Activated CD4-positive, alpha-beta T cell treated with anti-CD3 and anti-CD28 coated beads for 36 hours (primary cell): ENCODE results near the gene FLII. TPM values are rescaled to one million over a fixed set of nuclear protein-coding genes. Genes with fewer than 3 reads are reported as not detected.

Experiments used
- ATAC-seq: fragments of 200-7000 bp; cut with Tn5 transposase; one replicate; pipeline ENCODE4 v1.10.0; 2021; ENCODE audit warnings: mild to moderate bottlenecking, moderate library complexity
- CTCF ChIA-PET: fragments of 350-600 bp; sonication (Branson Sonifier 250); formaldehyde crosslinking; loops from one replicate; lab custom pipeline; 2021; ENCODE audit warnings: antibody characterized with exemption; lab: Charles Lee
- POLR2A ChIA-PET: fragments of 350-600 bp; sonication (Branson Sonifier 250); formaldehyde crosslinking; loops from one replicate; lab custom pipeline; 2021; ENCODE audit warnings: antibody characterized with exemption, inconsistent platforms; lab: Charles Lee
- DNase-seq: peaks from one replicate; pipeline ENCODE4 v3.0.0-alpha.2; 2020
- H3K27ac Mint-ChIP-seq: one replicate; pipeline ENCODE4 v1.8.0; 2021; ENCODE audit warnings: mixed read lengths
- H3K27me3 Mint-ChIP-seq: one replicate; pipeline ENCODE4 v1.8.0; 2021; ENCODE audit warnings: mixed read lengths
- H3K36me3 Mint-ChIP-seq: one replicate; pipeline ENCODE4 v1.8.0; 2021; ENCODE audit warnings: low read depth, mixed read lengths
- H3K4me1 Mint-ChIP-seq: one replicate; pipeline ENCODE4 v1.8.0; 2021; ENCODE audit warnings: mixed read lengths
- H3K4me3 Mint-ChIP-seq: one replicate; pipeline ENCODE4 v1.8.0; 2021; ENCODE audit warnings: mild to moderate bottlenecking, moderate library complexity, mixed read lengths
- H3K9me3 Mint-ChIP-seq: one replicate; pipeline ENCODE4 v1.8.0; 2021; ENCODE audit warnings: low read depth, mixed read lengths
- intact Hi-C, 2 experiments: fragments of 100-400 bp; cut with DNase I in 1 of 2; cut with micrococcal nuclease in 1 of 2; formaldehyde crosslinking; loops; one replicate each; pipeline versions ENCODE4 v1.14.2 to v1.15.1; 2022 to 2024; cut with DNase I, micrococcal nuclease
- total RNA-seq, 2 experiments: library from RNA; stranded (reverse); gene quantifications; one replicate each; pipeline ENCODE4 v1.2.3, GENCODE V29; 2021

The FLII gene
- total RNA-seq, 2 experiments from 2014 or later = 282 to 364 TPM

DNA sequence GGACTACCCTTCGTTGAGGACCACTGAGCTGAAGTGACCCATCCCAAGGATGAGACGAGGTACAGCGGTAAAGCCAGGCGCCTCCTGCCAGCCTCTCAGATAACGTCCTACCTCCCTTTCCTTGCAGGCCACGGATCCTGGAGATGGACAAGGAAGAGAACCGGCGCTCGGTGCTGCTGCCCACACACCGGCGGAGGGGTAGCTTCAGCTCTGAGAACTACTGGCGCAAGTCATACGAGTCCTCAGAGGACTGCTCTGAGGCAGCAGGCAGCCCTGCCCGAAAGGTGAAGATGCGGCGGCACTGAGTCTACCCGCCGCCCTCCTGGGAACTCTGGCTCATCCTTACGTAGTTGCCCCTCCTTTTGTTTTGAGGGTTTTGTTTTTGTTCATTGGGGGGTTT is 50.4 kb downstream of the FLII start:
- no peak for ATAC-seq
- no peaks in the 10 kb centered on the region for H3K9me3 Mint-ChIP-seq
- no peak overlapping the region for H3K4me3 Mint-ChIP-seq
- ChIA-PET POLR2A (interaction anchor here (0.7 kb wide), 1 partner anchor 71 kb away, joined by 5 read pairs; no protein-coding TSS in a partner anchor), CTCF (interaction anchor here (1.6 kb wide), 1 partner anchor 10 kb away, joined by 5 read pairs; no protein-coding TSS in a partner anchor)
- no peak for DNase-seq
- no peaks in the 10 kb centered on the region for H3K27me3 Mint-ChIP-seq
- H3K36me3 Mint-ChIP-seq = peaks cover 19% of the 10 kb centered on the region
- intact Hi-C loops = no loop called here
- no peak overlapping the region for H3K27ac Mint-ChIP-seq
- H3K4me1 Mint-ChIP-seq = no peaks in the 10 kb centered on the region

DNA sequence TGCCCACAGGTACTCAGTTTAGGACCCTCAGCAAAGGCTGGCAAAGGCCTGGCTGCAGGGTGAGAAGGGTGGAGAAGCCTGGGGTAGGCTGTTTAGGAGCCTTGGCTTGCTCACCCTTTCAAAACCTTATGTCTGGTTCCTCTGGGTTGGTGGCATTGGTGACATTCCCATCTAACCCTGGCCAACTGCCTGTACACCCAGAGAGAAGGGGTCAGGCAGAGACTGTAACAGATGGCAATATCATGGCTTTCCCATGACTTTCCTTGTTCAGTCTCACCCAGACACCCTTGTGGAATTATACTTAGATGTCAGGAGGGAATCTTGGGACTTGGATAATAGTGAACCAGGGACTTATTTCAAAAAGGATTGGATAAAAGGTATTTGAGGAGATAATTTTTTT is 51.6 kb downstream of the FLII start:
- ChIA-PET POLR2A (no interaction called here), CTCF (no interaction called here)
- ATAC-seq = no peak
- Mint-ChIP-seq H3K4me3 (no peak overlapping the region), H3K9me3 (no peaks in the 10 kb centered on the region), H3K4me1 (no peaks in the 10 kb centered on the region), H3K27me3 (no peaks in the 10 kb centered on the region), H3K27ac (no peak overlapping the region), H3K36me3 (peaks cover 19% of the 10 kb centered on the region)
- no peak for DNase-seq
- intact Hi-C loops = no loop called here

- DNase-seq = no peak
- Mint-ChIP-seq H3K4me3 (no peak overlapping the region), H3K4me1 (no peaks in the 10 kb centered on the region), H3K27me3 (no peaks in the 10 kb centered on the region), H3K9me3 (no peaks in the 10 kb centered on the region), H3K36me3 (peaks cover 19% of the 10 kb centered on the region), H3K27ac (peak overlapping the region; percentile 11)
- ChIA-PET CTCF (interaction anchor here (0.6 to 1.2 kb wide), 2 partner anchors 12 to 62 kb away, joined by 3 to 5 read pairs; no protein-coding TSS in a partner anchor), POLR2A (no interaction called here)
- intact Hi-C loops = no loop called here
- no peak for ATAC-seq
Observed at GRCh38 chr17:18205861-18206260, 52.7 kb downstream of the FLII start.

- Mint-ChIP-seq H3K27ac (no peak overlapping the region), H3K27me3 (no peaks in the 10 kb centered on the region), H3K4me1 (peaks cover 9% of the 10 kb centered on the region), H3K4me3 (no peak overlapping the region), H3K9me3 (no peaks in the 10 kb centered on the region), H3K36me3 (peaks cover 17% of the 10 kb centered on the region)
- intact Hi-C loops = no loop called here
- DNase-seq (no peak), ATAC-seq (no peak)
- ChIA-PET CTCF (interaction anchor here (0.9 to 1.9 kb wide), 4 partner anchors 10 to 20 kb away, joined by 4 to 5 read pairs (median 5); partner anchors contain the start of gene ALKBH5), POLR2A (interaction anchor here (0.6 kb wide), 2 partner anchors 52 to 63 kb away, joined by 3 read pairs; no protein-coding TSS in a partner anchor)
Observed at GRCh38 chr17:18203308-18203707, 55.2 kb downstream of the FLII start.

- Mint-ChIP-seq H3K27me3 (no peaks in the 10 kb centered on the region), H3K27ac (no peak overlapping the region), H3K4me1 (peaks cover 21% of the 10 kb centered on the region), H3K36me3 (peaks cover 30% of the 10 kb centered on the region), H3K9me3 (no peaks in the 10 kb centered on the region), H3K4me3 (no peak overlapping the region)
- intact Hi-C loops = no loop called here
- ChIA-PET CTCF (interaction anchor here (0.6 to 1.5 kb wide), 3 partner anchors 18 to 88 kb away, joined by 3 to 5 read pairs (median 4); partner anchors contain the start of gene ALKBH5), POLR2A (no interaction called here)
- DNase-seq = no peak
- ATAC-seq = no peak
Observed at GRCh38 chr17:18201108-18201507, 57.4 kb downstream of the FLII start.

GRCh38 chr17:18198530-18198929 is 60.0 kb downstream of the FLII start:
- Mint-ChIP-seq H3K4me1 (peaks cover 39% of the 10 kb centered on the region), H3K4me3 (no peak overlapping the region), H3K9me3 (no peaks in the 10 kb centered on the region), H3K27ac (no peak overlapping the region), H3K36me3 (peaks cover 50% of the 10 kb centered on the region), H3K27me3 (no peaks in the 10 kb centered on the region)
- ATAC-seq (no peak), DNase-seq (no peak)
- CTCF ChIA-PET = interaction anchor here (0.6 to 3.5 kb wide), 4 partner anchors 10 to 50 kb away, joined by 3 to 23 read pairs (median 4); no protein-coding TSS in a partner anchor
- intact Hi-C loops = no loop called here
- POLR2A ChIA-PET = no interaction called here

GRCh38 chr17:18197535-18198194 is 60.9 kb downstream of the FLII start:
- H3K4me3 Mint-ChIP-seq = no peak overlapping the region
- intact Hi-C loops = no loop called here
- no peaks in the 10 kb centered on the region for H3K27me3 Mint-ChIP-seq
- ATAC-seq (no peak), DNase-seq (no peak)
- no peaks in the 10 kb centered on the region for H3K9me3 Mint-ChIP-seq
- ChIA-PET POLR2A (interaction anchor here (0.9 kb wide), 1 partner anchor 116 kb away, joined by 4 read pairs; no protein-coding TSS in a partner anchor), CTCF (interaction anchor here (0.6 to 3.5 kb wide), 6 partner anchors 10 to 50 kb away, joined by 3 to 23 read pairs (median 4); no protein-coding TSS in a partner anchor)
- peaks cover 51% of the 10 kb centered on the region for H3K36me3 Mint-ChIP-seq
- peak overlapping the region; percentile 62 for H3K27ac Mint-ChIP-seq
- peaks cover 42% of the 10 kb centered on the region for H3K4me1 Mint-ChIP-seq

- intact Hi-C loops = no loop called here
- H3K27me3 Mint-ChIP-seq = no peaks in the 10 kb centered on the region
- no peak for DNase-seq
- CTCF ChIA-PET = interaction anchor here (0.8 kb wide), 1 partner anchor 11 kb away, joined by 3 read pairs; no protein-coding TSS in a partner anchor
- ATAC-seq = no peak
- H3K4me3 Mint-ChIP-seq = no peak overlapping the region
- H3K9me3 Mint-ChIP-seq = no peaks in the 10 kb centered on the region
- POLR2A ChIA-PET = no interaction called here
- peaks cover 64% of the 10 kb centered on the region for H3K4me1 Mint-ChIP-seq
- no peak overlapping the region for H3K27ac Mint-ChIP-seq
- peaks cover 63% of the 10 kb centered on the region for H3K36me3 Mint-ChIP-seq
Observed at GRCh38 chr17:18195246-18195645, 63.3 kb downstream of the FLII start.

Other genes starting within 250 kb of the FLII start
- 10 to 100 TPM; 32.9 to 40.3 TPM for gene ATPAF2, start 219.6 kb downstream of the FLII start, total RNA-seq
- 1 to 10 TPM; 6.7 to 7.7 TPM for gene GID4, start 219.3 kb downstream of the FLII start, total RNA-seq
- gene DRG2, start 170.8 kb downstream of the FLII start, total RNA-seq = 10 to 100 TPM; 42.5 to 45.6 TPM
- gene MYO15A, start 150.0 kb downstream of the FLII start, total RNA-seq = 1 to 10 TPM; 1.1 to 1.5 TPM
- 100 to 1,000 TPM; 163 to 168 TPM for gene ALKBH5, start 74.9 kb downstream of the FLII start, total RNA-seq
- gene LLGL1, start 33.1 kb downstream of the FLII start, total RNA-seq = 10 to 100 TPM; 17.5 to 18.4 TPM
- gene MIEF2, start 1.9 kb upstream of the FLII start, total RNA-seq = 1 to 10 TPM; 3.3 to 5.2 TPM
- 10 to 100 TPM; 44.1 to 57.9 TPM for gene TOP3A, start 56.3 kb upstream of the FLII start, total RNA-seq
- 10 to 100 TPM; 13.2 to 14.5 TPM for gene SMCR8, start 56.6 kb upstream of the FLII start, total RNA-seq
- gene SHMT1, start 104.8 kb upstream of the FLII start, total RNA-seq = 10 to 100 TPM; 58.7 to 61.0 TPM
- gene EVPLL, start 119.0 kb upstream of the FLII start, total RNA-seq = under 1 TPM in 1 of 2 experiments, not detected in 1; 0.37 TPM
- gene LGALS9C, start 218.1 kb upstream of the FLII start, total RNA-seq = not detected